ENCODE data around the gene NUDT8. TPM values are rescaled to one million over a fixed set of nuclear protein-coding genes. Genes with fewer than 3 reads are reported as not detected.

Gene NUDT8
- total RNA-seq, 1 donor from 2014 or later, result 6.8 TPM

DNA sequence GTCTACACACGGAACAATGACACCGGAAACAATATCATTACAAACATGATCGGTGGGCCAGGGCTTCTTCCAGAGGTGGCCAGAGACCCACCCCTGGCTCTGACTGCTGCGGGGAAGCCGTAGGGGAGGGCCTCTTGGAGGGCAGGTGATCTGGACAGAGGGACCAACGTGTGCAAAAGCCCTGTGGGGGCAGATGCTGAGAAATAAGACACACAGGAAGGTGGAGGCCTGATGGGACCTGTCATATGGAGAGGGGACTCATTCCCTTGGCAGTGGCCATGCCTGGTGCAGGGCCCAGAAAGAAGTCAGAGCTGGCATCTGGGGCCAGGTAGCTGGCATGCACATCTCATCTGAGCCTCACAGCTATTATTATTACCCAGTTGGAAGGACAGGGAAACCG lies 43.6 kb upstream of the NUDT8 start:
- no peak overlapping the region for H3K4me3 Mint-ChIP-seq (ENCODE audit: unreplicated experiment)
- no peaks in the 10 kb centered on the region for H3K9me3 Mint-ChIP-seq (ENCODE audit: unreplicated experiment)
- H3K27me3 Mint-ChIP-seq (ENCODE audit: unreplicated experiment), result peaks cover 7% of the 10 kb centered on the region
- H3K36me3 Mint-ChIP-seq (ENCODE audit: low read depth, unreplicated experiment), result no peaks in the 10 kb centered on the region
- H3K27ac Mint-ChIP-seq (ENCODE audit: unreplicated experiment), result no peak overlapping the region
- TF ChIP-seq, protein P1, sequence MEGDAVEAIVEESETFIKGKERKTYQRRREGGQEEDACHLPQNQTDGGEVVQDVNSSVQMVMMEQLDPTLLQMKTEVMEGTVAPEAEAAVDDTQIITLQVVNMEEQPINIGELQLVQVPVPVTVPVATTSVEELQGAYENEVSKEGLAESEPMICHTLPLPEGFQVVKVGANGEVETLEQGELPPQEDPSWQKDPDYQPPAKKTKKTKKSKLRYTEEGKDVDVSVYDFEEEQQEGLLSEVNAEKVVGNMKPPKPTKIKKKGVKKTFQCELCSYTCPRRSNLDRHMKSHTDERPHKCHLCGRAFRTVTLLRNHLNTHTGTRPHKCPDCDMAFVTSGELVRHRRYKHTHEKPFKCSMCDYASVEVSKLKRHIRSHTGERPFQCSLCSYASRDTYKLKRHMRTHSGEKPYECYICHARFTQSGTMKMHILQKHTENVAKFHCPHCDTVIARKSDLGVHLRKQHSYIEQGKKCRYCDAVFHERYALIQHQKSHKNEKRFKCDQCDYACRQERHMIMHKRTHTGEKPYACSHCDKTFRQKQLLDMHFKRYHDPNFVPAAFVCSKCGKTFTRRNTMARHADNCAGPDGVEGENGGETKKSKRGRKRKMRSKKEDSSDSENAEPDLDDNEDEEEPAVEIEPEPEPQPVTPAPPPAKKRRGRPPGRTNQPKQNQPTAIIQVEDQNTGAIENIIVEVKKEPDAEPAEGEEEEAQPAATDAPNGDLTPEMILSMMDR (IDR thresholded peaks at IDR 0.05; ENCODE audit: unreplicated experiment), result no peak
- H3K4me1 Mint-ChIP-seq (ENCODE audit: unreplicated experiment), result no peaks in the 10 kb centered on the region
- no peak for DNase-seq (ENCODE audit: low spot score)

DNA sequence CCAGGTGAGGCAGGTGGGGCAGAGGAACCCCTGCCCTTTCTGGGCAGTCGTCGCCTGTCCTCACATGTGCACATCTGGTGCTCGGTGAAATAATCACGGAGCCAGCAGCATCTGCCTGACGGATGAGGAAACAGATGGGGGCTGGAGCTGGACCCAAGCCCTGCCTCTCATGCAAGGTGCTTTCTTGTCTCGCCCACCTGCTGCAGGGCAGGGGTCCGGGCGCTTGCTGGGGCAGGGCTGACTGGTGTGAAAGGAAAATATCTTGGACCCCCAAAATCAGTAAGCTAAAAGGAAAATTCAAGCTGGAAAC lies 41.4 kb upstream of the NUDT8 start:
- Mint-ChIP-seq H3K4me3 (ENCODE audit: unreplicated experiment) (no peak overlapping the region), H3K4me1 (ENCODE audit: unreplicated experiment) (no peaks in the 10 kb centered on the region), H3K27me3 (ENCODE audit: unreplicated experiment) (peaks cover 7% of the 10 kb centered on the region), H3K9me3 (ENCODE audit: unreplicated experiment) (no peaks in the 10 kb centered on the region), H3K27ac (ENCODE audit: unreplicated experiment) (no peak overlapping the region), H3K36me3 (ENCODE audit: low read depth, unreplicated experiment) (no peaks in the 10 kb centered on the region)
- DNase-seq (ENCODE audit: low spot score), result no peak
- TF ChIP-seq, protein P1 (IDR thresholded peaks at IDR 0.05; ENCODE audit: unreplicated experiment), result no peak

DNA sequence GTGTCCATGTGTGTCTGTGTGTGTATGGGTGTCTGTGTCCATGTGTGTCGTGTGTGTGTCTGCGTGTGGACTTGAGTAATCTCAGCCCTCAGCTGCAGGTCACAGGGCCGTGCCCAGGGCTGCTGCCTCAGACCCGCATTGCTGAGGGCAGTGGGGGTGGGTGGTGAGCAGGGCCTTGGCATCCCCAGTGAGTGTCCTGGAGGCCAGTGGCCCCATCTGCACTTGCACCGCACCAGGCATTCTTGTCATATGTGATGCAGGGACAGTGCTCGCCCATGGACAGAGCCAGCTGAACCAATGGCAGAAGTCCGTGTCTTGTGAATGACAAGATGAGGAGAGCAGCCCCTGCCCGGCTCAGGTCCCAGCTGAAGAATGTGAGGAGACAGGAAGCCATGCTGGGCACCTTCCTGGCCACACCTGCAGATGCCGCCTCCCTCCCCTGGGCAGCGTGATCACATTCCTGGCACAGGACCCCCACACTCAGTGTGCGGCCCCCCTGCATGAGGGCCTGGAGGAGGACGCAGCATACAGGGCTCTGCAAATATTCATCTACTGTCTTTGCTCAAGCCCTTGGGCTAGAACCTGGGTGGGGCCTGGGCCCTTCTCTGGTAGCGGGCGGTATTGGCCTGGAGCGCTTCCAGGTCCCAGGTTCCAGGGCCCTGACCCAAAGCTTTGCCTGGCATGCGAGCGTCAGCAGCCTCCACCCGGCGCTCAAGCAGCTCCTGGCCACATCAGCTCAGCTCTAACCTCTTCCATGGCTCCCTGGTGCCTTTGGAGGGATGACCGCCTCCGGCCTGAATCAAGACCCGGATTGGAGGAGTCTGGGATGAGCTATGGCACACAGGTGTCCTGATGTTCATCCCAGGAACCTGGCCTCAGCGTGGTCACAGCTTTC lies 40.8 kb upstream of the NUDT8 start:
- Mint-ChIP-seq H3K9me3 (ENCODE audit: unreplicated experiment) (no peaks in the 10 kb centered on the region), H3K4me1 (ENCODE audit: unreplicated experiment) (no peaks in the 10 kb centered on the region), H3K27ac (ENCODE audit: unreplicated experiment) (no peak overlapping the region), H3K36me3 (ENCODE audit: low read depth, unreplicated experiment) (no peaks in the 10 kb centered on the region), H3K27me3 (ENCODE audit: unreplicated experiment) (peaks cover 7% of the 10 kb centered on the region), H3K4me3 (ENCODE audit: unreplicated experiment) (no peak overlapping the region)
- DNase-seq (ENCODE audit: low spot score), result no peak
- TF ChIP-seq, protein P1 (IDR thresholded peaks at IDR 0.05; ENCODE audit: unreplicated experiment), result no peak

DNA sequence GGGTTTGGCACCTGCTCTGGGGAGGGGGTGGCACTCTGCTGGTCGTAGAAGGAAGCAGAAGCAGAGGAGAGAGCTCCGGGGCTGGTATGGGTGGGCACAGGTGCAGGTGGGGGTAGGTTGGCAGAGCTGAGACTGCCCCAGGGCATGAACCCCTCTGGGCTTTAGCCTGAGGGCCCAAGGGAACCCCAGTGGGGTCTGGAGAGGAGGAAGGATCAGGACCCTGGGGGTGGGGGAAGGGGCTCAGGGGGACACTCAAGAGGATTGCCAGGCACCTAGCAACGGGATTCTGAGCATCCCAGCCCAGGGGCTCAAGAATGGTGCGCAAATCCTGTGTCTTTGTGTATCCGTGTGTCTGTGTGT lies 38.4 kb upstream of the NUDT8 start:
- H3K4me1 Mint-ChIP-seq (ENCODE audit: unreplicated experiment), result no peaks in the 10 kb centered on the region
- no peaks in the 10 kb centered on the region for H3K9me3 Mint-ChIP-seq (ENCODE audit: unreplicated experiment)
- no peak overlapping the region for H3K27ac Mint-ChIP-seq (ENCODE audit: unreplicated experiment)
- no peak for DNase-seq (ENCODE audit: low spot score)
- peaks cover 7% of the 10 kb centered on the region for H3K27me3 Mint-ChIP-seq (ENCODE audit: unreplicated experiment)
- no peak overlapping the region for H3K4me3 Mint-ChIP-seq (ENCODE audit: unreplicated experiment)
- TF ChIP-seq, protein P1 (IDR thresholded peaks at IDR 0.05; ENCODE audit: unreplicated experiment), result no peak
- no peaks in the 10 kb centered on the region for H3K36me3 Mint-ChIP-seq (ENCODE audit: low read depth, unreplicated experiment)

DNA sequence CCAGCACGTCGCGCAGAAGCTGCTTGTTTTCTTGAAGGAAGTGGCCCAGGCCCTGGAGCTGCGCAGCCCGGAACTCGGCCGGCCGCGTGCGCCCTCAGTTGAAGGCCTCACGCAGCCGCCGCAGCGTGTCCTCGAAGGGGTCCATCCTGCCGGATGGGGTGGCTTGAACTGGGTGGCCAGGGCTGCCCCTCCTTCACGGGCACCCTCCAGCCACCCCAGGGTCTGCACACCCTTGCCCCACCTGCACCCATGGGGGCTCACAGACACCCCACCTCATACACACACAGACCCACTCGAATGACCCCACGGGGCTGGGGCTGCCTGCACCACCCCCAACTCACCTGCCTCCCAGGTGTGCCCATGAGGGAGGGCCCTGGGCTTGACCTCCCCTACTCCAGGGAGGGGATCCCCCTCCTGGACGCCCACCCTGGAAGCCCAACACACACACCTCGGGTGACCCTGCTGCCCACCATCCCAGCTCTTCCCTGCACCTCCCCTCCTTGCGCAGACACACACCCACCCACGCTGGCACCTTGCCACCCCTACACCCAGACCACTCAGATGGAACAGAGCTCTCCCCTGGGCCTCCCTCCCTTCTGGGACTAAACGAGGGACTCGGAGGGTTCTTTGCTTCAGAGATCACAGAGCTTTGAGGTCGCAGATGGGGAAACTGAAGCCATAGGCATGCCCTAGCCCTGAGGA lies 37.9 kb upstream of the NUDT8 start:
- H3K4me3 Mint-ChIP-seq (ENCODE audit: unreplicated experiment), result no peak overlapping the region
- TF ChIP-seq, protein P1 (IDR thresholded peaks at IDR 0.05; ENCODE audit: unreplicated experiment), result no peak
- H3K9me3 Mint-ChIP-seq (ENCODE audit: unreplicated experiment), result no peaks in the 10 kb centered on the region
- H3K4me1 Mint-ChIP-seq (ENCODE audit: unreplicated experiment), result no peaks in the 10 kb centered on the region
- peaks cover 9% of the 10 kb centered on the region for H3K27me3 Mint-ChIP-seq (ENCODE audit: unreplicated experiment)
- no peaks in the 10 kb centered on the region for H3K36me3 Mint-ChIP-seq (ENCODE audit: low read depth, unreplicated experiment)
- H3K27ac Mint-ChIP-seq (ENCODE audit: unreplicated experiment), result no peak overlapping the region
- no peak for DNase-seq (ENCODE audit: low spot score)
